B cell (primary cell): ENCODE measurements around the gene IRAK1.

Experiments used
- EZH2 ChIP-seq: IDR thresholded peaks from 2 replicates; pipeline ENCODE4 v1.6.1; 2012; ENCODE audit warnings: borderline replicate concordance, low read depth, mild to moderate bottlenecking, moderate library complexity, low read length; ENCODE audit not compliant: insufficient read depth, poor library complexity, severe bottlenecking
- TF ChIP-seq, protein P1 (sequence below): fragments of 200-600 bp; IDR thresholded peaks from one replicate; pipeline ENCODE4 v1.8.0; 2022; ENCODE audit warnings: antibody characterized with exemption, mild to moderate bottlenecking

DNA sequence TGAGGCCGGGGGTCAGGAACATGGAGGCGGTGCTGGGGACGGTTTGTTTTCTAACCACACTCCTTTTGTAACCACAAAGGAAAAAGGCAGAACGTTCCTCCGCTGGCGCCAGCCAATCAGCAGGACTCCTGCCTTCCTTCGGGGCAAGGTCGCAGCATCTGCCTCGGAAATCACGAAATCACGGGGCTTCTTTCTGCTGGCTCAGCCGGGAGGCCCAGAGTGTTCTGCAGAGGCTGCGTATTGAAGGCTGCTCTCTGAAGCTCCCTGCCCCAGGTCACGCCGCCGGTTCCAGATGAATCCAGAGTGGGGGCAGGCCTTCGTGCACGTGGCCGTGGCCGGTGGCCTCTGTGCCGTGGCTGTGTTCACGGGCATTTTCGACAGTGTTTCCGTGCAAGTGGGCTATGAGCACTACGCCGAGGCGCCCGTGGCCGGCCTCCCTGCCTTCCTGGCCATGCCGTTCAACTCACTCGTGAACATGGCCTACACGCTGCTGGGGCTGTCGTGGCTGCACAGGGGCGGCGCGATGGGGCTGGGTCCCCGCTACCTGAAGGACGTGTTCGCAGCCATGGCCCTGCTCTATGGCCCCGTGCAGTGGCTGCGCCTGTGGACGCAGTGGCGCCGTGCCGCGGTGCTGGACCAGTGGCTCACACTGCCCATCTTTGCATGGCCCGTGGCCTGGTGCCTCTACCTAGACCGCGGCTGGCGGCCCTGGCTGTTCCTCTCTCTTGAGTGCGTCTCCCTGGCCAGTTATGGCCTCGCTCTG lies 37.8 kb downstream of the IRAK1 start:
- TF ChIP-seq, protein P1, sequence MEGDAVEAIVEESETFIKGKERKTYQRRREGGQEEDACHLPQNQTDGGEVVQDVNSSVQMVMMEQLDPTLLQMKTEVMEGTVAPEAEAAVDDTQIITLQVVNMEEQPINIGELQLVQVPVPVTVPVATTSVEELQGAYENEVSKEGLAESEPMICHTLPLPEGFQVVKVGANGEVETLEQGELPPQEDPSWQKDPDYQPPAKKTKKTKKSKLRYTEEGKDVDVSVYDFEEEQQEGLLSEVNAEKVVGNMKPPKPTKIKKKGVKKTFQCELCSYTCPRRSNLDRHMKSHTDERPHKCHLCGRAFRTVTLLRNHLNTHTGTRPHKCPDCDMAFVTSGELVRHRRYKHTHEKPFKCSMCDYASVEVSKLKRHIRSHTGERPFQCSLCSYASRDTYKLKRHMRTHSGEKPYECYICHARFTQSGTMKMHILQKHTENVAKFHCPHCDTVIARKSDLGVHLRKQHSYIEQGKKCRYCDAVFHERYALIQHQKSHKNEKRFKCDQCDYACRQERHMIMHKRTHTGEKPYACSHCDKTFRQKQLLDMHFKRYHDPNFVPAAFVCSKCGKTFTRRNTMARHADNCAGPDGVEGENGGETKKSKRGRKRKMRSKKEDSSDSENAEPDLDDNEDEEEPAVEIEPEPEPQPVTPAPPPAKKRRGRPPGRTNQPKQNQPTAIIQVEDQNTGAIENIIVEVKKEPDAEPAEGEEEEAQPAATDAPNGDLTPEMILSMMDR, result no peak
- no peak for TF ChIP-seq EZH2
